AG09309 (cell line): ENCODE results near the gene F12.
A peak's percentile ranks its signal among the peaks of the same experiment; 100 is the strongest.
"Not testable (repeated sequence)": the region's sequence is repeated elsewhere in the genome, so short reads cannot be mapped to it uniquely, and the experiment has no call there.

Source experiments
- DNase-seq: peaks from one replicate; pipeline ENCODE4 v3.0.0-alpha.2; 2010; ENCODE audit warnings: low read depth
- H3K4me3 ChIP-seq: 2 replicates; pipeline ENCODE4 v1.5.1; 2011; ENCODE audit warnings: mild to moderate bottlenecking, low read depth, low read length, moderate library complexity; ENCODE audit not compliant: control insufficient read depth
- CTCF ChIP-seq: IDR thresholded peaks from 2 replicates; pipeline ENCODE4 v1.5.1; 2011; ENCODE audit warnings: mild to moderate bottlenecking, low read depth, low read length, inconsistent platforms; ENCODE audit not compliant: insufficient read depth, control insufficient read depth; ENCODE audit errors: missing control alignments

F12 gene

GRCh38 chr5:177362610-177363507, 46.5 kb downstream of the F12 start:
- peak overlapping the region; percentile 40 for H3K4me3 ChIP-seq
- no peak for DNase-seq
- no peak for TF ChIP-seq CTCF

GRCh38 chr5:177362292-177362609, 47.1 kb downstream of the F12 start:
- no peak for TF ChIP-seq CTCF
- no peak for DNase-seq
- H3K4me3 ChIP-seq = no peak overlapping the region

- no peak for TF ChIP-seq CTCF
- DNase-seq = no peak
- no peak overlapping the region for H3K4me3 ChIP-seq
These were observed 47.7 kb downstream of the F12 start for GRCh38 chr5:177361418-177362291.

- not testable (repeated sequence) for DNase-seq, H3K4me3 ChIP-seq
These were observed 48.6 kb downstream of the F12 start for GRCh38 chr5:177360740-177361139.

GRCh38 chr5:177359860-177360259, 49.5 kb downstream of the F12 start:
- no peak overlapping the region for H3K4me3 ChIP-seq
- no peak for TF ChIP-seq CTCF

GRCh38 chr5:177359451-177359851, 49.9 kb downstream of the F12 start:
- H3K4me3 ChIP-seq = no peak overlapping the region
- no peak for DNase-seq
- TF ChIP-seq CTCF = no peak

More at GRCh38 chr5:177359860-177360259, 49.5 kb downstream of the F12 start:
- DNase-seq = no peak

- DNase-seq = no peak
- no peak for TF ChIP-seq CTCF
- no peak overlapping the region for H3K4me3 ChIP-seq
These were observed 51.0 kb downstream of the F12 start for GRCh38 chr5:177358370-177358819.
